GM12891 (cell line): ENCODE data around the gene BMPER.

Source experiments
- DNase-seq: peaks from one replicate; pipeline ENCODE4 v3.0.0; 2011; ENCODE audit warnings: low spot score; ENCODE audit not compliant: insufficient read length
- FAIRE-seq: peaks from 2 replicates; lab custom pipeline; 2011; peaks lifted over from hg19 to GRCh38; lab: Jason Lieb, UNC
- PAX5 ChIP-seq: IDR thresholded peaks from 2 replicates; pipeline ENCODE4 v1.6.1; 2011; ENCODE audit warnings: low read length, moderate library complexity, mild to moderate bottlenecking; ENCODE audit not compliant: insufficient read depth, severe bottlenecking
- POLR2A ChIP-seq: IDR thresholded peaks from 2 replicates; pipeline ENCODE4 v1.6.1; 2011; ENCODE audit warnings: low read depth, low read length, control low read depth
- POLR2AphosphoS5 ChIP-seq: IDR thresholded peaks from 2 replicates; pipeline ENCODE4 v1.6.1; 2011; ENCODE audit warnings: low read depth, low read length, control low read depth
- POU2F2 ChIP-seq: IDR thresholded peaks from 2 replicates; pipeline ENCODE4 v1.6.1; 2011; ENCODE audit warnings: low read depth, mild to moderate bottlenecking, control low read depth, low read length, moderate library complexity
- SPI1 ChIP-seq: IDR thresholded peaks from 2 replicates; pipeline ENCODE4 v1.6.1; 2011; ENCODE audit warnings: low read depth, low read length, control low read depth
- TAF1 ChIP-seq: IDR thresholded peaks from 2 replicates; pipeline ENCODE4 v1.6.1; 2011; ENCODE audit warnings: low read depth, low read length, control low read depth

The BMPER gene

GRCh38 chr7:34138483-34138882 lies 233.1 kb downstream of the BMPER start:
- TF ChIP-seq POU2F2 (no peak), SPI1 (no peak), TAF1 (no peak), POLR2AphosphoS5 (no peak), POLR2A (no peak), PAX5 (no peak)
- DNase-seq = no peak
- no peak for FAIRE-seq

GRCh38 chr7:34139086-34139485 lies 233.7 kb downstream of the BMPER start:
- no peak for FAIRE-seq
- no peak for TF ChIP-seq POLR2AphosphoS5
- no peak for TF ChIP-seq SPI1
- TF ChIP-seq POLR2A = no peak
- TF ChIP-seq PAX5 = no peak
- no peak for TF ChIP-seq TAF1
- no peak for TF ChIP-seq POU2F2
- no peak for DNase-seq

- TF ChIP-seq POU2F2 = no peak
- TF ChIP-seq SPI1 = no peak
- TF ChIP-seq TAF1 = no peak
- TF ChIP-seq PAX5 = no peak
- TF ChIP-seq POLR2A = no peak
- no peak for TF ChIP-seq POLR2AphosphoS5
- no peak for FAIRE-seq
- DNase-seq = no peak
These were observed 234.7 kb downstream of the BMPER start for GRCh38 chr7:34140066-34140465.

GRCh38 chr7:34143402-34143801 lies 238.1 kb downstream of the BMPER start:
- no peak for TF ChIP-seq TAF1
- no peak for TF ChIP-seq POLR2A
- TF ChIP-seq SPI1 = no peak
- no peak for TF ChIP-seq POU2F2
- no peak for TF ChIP-seq PAX5
- TF ChIP-seq POLR2AphosphoS5 = no peak
- FAIRE-seq (no peak), DNase-seq (no peak)

- TF ChIP-seq POLR2AphosphoS5 (no peak), TAF1 (no peak), SPI1 (no peak), POU2F2 (no peak), PAX5 (no peak), POLR2A (no peak)
- DNase-seq (no peak), FAIRE-seq (no peak)
These were observed 240.3 kb downstream of the BMPER start for GRCh38 chr7:34145603-34146002.

- no peak for TF ChIP-seq PAX5
- TF ChIP-seq TAF1 = no peak
- TF ChIP-seq POLR2AphosphoS5 = no peak
- DNase-seq (no peak), FAIRE-seq (no peak)
These were observed 248.4 kb downstream of the BMPER start for GRCh38 chr7:34153656-34154270.

GRCh38 chr7:34155220-34155908 lies 250.0 kb downstream of the BMPER start:
- DNase-seq = no peak
- no peak for FAIRE-seq

GRCh38 chr7:34156336-34156735 lies 251.0 kb downstream of the BMPER start:
- no peak for FAIRE-seq
- TF ChIP-seq POLR2AphosphoS5 (no peak), POLR2A (no peak)
- no peak for DNase-seq

More at GRCh38 chr7:34155220-34155908, 250.0 kb downstream of the BMPER start:
- no peak for TF ChIP-seq SPI1
- TF ChIP-seq TAF1 = no peak
- TF ChIP-seq POU2F2 = no peak
- TF ChIP-seq POLR2A = no peak
- TF ChIP-seq PAX5 = no peak
- TF ChIP-seq POLR2AphosphoS5 = no peak

- FAIRE-seq = no peak
- no peak for TF ChIP-seq SPI1
- no peak for TF ChIP-seq PAX5
These were observed 251.8 kb downstream of the BMPER start for GRCh38 chr7:34157137-34157536.

GRCh38 chr7:34158368-34159153 lies 253.2 kb downstream of the BMPER start:
- no peak for FAIRE-seq

More at GRCh38 chr7:34157137-34157536, 251.8 kb downstream of the BMPER start:
- no peak for DNase-seq

More at GRCh38 chr7:34158368-34159153, 253.2 kb downstream of the BMPER start:
- DNase-seq = no peak
- TF ChIP-seq POLR2AphosphoS5 = no peak
- TF ChIP-seq PAX5 = no peak
- TF ChIP-seq TAF1 = no peak
